NAMALWA (cell line): ENCODE measurements around the gene ARHGAP10.
"Not testable (repeated sequence)": the region's sequence is repeated elsewhere in the genome, so short reads cannot be mapped to it uniquely, and the experiment has no call there.

ENCODE experiments used
- DNase-seq: peaks from one replicate; pipeline ENCODE4 v3.0.0-alpha.2; 2015; ENCODE audit warnings: low spot score

The ARHGAP10 gene

DNA sequence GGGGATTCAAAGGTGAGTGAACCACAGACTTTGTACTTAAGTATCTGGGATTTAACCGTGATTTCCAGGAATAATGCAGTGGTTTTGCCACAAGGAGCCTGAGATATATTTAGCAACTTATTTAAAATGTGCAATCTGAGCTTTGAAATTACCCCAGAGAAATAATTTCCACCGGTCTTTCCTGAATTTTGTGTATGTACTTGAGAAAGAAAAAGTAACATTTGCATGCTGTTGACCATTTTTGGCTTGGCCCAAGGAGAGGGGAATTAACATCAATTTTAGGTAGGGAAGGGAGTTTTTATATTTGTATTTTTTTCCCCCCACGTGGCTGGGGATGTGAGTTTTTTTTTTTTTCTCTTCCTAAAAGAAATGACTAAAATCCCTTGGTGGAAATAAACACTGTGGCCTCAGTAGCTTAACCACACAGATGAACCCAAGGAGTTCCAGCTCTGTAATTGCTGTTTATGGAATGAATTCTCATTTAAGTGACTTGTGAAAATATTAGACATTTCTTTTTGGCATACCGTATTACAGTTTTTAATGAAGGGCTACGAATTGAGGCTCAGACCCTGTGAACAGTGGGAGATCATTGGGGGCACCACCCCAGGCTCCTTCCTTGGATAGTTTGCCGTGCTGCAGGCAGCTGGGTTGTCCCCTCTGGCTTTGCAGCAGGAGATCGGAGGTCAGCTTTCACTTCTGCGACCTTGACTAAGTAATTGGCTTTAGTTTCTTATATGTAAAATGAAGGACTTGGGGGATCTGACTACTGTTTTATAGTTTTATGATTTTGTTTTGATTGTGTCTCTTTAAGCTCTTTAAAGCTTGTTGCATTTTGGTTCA is 116.1 kb downstream of the ARHGAP10 start:
- no peak for DNase-seq

- DNase-seq: no peak
Measured at GRCh38 chr4:147848634-147849033, 116.7 kb downstream of the ARHGAP10 start.

DNA sequence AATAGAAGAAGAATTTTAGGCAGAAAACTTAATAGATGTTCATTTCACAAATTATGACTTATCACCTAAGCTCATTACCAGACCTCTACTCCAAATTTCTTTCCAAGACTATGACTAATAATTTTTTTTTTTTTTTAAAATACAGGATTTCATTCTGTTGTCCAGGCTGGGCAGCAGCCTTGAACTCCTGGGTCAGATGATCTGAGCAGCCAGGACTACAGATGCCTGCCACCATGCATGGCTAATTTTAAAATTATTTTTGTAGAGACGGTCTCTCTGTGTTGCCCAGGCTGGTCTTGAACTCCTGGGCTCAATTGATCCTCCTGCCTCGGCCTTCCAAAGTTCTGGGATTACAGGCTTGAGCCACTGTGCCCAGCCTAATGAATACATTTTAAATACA is 119.2 kb downstream of the ARHGAP10 start:
- no peak for DNase-seq

- DNase-seq: no peak
Measured at GRCh38 chr4:147853706-147854105, 121.8 kb downstream of the ARHGAP10 start.

- DNase-seq: no peak
Measured at GRCh38 chr4:147854154-147854553, 122.3 kb downstream of the ARHGAP10 start.

- no peak for DNase-seq
Measured at GRCh38 chr4:147855571-147856009, 123.7 kb downstream of the ARHGAP10 start.

DNA sequence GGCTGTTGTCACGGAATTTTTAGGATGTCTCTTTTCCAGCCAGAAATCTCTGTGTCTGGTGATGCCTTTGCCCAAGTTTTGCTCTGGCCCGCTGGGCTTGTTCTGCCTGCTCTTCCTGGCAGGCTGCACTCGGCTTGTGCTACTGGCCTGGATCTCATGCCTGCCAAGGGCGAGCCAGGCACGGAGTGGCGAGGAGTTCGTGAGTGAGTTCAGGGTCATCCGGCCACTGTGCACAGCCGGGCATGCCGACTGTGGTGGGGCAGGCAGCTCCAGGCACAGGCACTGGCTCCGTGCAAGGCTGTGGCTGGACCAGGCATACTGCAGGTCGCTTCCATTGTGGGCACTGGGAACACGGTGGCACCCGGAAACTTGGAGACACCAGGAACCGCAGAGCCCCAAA is 129.1 kb downstream of the ARHGAP10 start:
- DNase-seq: no peak

- no peak for DNase-seq
Measured at GRCh38 chr4:147862043-147862692, 130.3 kb downstream of the ARHGAP10 start.

GRCh38 chr4:147863111-147863747 is 131.3 kb downstream of the ARHGAP10 start:
- DNase-seq: peak; percentile 6

DNA sequence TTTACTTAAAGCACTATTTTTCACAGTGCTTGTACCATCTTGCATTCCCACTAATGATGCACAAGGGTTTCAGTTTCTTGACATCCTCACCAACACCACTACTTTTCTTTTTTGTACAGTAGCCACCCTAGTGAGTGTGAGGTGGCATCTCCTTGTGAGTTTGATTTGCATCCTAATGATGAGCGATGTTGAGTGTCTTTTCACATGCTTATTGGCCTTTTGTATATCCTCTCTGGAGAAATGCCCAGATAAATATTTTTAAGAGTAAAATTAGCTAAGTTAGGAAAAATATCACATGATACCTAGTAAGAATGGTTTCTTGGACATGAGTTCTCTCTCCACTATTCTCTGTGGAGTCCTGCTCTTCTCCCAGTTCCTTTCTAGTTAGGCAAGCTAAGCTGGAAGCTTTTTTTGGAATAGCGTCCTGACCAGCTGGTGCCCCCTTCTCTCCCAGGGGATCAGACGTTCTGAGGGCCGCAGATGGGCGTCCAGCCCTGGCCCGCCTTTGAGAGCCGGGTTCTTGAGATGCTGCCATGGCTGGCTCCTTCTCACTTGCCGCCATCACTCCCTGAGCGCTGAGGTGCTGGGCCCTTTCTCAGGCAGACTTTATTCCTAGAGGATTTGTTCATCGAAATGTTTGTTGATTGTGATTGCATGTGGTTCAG is 132.1 kb downstream of the ARHGAP10 start:
- no peak for DNase-seq

- DNase-seq: no peak
Measured at GRCh38 chr4:147864607-147865006, 132.7 kb downstream of the ARHGAP10 start.

GRCh38 chr4:147865926-147866325 is 134.0 kb downstream of the ARHGAP10 start:
- no peak for DNase-seq

DNA sequence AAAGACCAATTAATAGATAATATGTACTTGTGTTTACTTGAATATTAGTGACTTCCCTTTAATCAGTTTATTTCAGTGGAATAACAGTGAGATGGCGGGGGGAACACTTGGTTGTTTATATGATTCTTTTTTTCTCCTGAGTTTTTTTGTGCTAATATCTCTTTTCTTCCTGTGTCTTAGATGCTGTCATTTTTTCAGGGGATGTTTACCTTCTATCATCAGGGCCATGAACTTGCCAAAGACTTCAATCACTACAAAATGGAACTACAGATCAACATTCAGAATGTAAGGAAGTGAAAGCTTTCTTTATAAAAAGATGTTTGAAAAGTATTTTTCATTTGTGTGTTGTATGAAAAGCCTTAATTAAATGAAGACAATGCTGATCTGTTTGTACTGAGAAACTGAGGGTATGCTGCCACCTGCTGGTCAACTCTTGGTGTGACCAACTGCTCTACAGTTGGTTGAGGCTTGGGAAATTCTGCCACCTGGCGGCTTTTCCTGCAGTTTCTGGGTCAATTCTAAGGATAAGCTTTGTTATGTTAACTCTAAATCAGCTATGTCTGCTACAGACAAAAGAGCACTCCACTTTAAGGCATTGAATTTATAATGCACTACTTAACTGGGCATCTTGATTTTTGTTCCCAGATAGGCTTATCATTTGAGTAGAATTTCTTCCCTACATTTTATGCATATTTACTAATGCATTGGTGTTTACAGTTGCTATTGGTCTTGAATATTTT is 134.8 kb downstream of the ARHGAP10 start:
- peak; percentile 93 for DNase-seq

DNA sequence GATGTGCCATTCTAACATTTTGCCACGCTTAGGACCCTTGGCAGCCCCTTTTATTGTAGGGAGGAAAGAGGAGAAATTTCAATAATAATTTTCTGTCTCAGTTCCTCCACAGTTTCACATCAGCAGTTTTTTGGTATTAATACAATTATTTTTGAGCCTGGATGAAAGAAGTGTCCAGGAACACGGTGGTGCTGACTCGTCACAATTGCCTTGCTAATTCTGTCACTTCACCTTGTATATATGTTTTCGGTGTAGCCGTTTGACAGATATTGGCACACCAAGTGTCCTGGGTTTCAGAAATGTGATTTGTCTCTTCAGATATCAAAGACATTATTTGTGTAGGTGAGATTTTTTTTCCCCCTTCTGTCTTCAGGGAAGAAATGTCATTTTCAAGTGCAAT is 142.2 kb downstream of the ARHGAP10 start:
- no peak for DNase-seq

DNA sequence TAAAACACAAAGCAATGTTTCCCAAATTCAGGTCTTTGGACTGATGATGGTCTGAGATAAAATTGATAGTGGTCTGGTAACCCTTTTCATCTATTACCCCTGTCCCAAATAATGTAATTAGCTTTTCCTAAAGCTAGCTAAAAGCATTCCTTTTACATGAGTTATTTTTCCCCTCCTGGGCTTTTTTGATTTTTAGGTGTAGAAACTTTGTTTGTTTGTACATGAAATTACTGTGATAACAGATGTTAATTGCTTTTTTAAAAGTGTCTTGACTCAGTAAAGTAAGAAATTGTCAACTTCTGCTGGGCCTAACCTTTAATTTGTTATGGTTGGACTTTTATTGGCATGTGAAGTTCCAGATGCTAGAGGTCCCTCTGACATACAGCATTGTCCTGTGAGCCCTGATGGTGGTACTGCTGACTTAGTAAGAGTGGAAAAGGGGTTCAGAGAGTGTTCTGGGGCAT is 145.5 kb downstream of the ARHGAP10 start:
- no peak for DNase-seq

GRCh38 chr4:147879676-147880075 is 147.8 kb downstream of the ARHGAP10 start:
- no peak for DNase-seq

DNA sequence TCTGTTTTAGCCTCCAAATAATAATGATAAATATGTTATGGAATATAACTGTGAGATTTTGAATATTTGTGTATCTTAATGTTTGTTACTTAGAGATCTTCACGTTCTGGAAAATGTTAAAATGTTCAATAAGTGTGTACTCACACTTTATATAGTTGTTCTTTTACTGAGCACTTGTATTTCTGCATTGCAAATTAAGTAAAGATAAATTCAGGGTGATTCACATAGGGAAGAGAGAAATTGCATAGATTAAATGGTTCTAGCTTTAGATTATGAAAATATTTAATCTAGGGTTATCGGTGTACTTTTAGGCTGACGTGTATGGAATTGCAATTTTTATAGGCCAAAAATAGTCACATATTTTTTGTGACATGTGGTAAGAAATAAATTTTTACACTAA is 148.6 kb downstream of the ARHGAP10 start:
- no peak for DNase-seq

DNA sequence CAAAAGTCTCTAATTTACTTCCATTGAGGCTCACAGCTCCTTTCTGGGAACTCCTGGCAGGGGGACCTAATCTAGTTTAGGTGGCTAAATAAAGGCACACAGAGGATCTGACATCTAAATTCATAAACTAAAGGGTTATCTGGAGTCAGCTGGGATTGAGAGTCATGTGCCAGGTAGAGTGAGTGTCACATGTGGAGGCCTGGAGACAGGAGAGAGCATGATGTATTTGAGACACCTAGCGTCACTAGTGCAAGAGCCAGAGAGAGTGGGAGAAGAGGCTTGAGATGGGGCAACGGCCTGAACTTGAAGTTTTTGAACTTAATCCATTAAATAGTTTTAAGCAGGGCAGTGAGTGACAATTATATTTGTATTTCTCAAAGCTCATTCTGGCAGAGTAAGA is 152.6 kb downstream of the ARHGAP10 start:
- no peak for DNase-seq

- not testable (repeated sequence) for DNase-seq
Measured at GRCh38 chr4:147885216-147885615, 153.3 kb downstream of the ARHGAP10 start.

DNA sequence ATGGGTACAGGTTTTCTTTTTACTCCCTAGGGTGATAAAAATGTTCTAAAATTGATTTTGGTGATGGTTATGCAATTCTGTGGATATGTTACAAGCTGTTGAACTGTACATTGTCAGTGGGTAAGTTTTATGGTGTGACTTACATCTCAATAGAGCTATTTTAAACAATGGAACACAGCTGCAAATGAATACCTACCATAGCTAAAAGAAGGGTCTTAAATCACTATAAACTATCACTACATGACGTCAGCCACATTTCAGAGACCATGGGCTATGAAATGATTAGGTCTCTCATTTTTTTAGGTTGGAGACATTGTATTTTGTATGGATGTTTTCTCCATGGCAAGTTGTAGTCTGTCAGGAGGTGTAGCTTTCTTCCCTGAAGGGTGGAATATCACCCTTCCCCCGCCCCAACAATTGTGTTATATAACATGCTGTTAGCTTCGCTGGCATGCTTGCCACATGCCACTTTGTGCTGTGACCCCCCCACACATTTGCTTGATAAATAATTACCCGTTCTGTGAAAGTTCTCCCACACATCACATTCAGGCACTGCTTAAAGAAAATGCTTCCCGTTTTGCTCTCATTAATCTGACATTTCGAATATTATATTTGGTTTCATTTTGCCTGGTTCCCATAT is 159.7 kb downstream of the ARHGAP10 start:
- DNase-seq: no peak

DNA sequence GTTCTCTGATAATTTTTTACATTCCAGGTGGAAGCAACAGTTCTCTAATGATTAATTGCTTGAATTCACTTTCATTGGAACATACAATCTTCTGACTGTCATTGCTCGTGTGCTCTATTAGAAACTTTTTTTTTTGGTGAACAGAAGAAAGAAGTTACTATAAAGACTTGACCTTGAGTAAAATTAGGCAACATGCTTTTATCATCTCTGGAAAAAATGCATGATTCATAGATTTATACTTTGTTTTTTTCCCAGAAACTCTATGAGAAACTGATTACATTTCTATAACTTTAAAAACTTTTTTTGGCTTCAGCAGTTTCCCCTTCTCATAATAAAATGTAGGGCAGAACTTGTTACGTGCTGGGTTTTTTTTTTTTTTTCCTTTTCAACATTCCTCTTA is 167.6 kb downstream of the ARHGAP10 start:
- no peak for DNase-seq
